Peyer's patch (tissue), 4 donors: ENCODE measurements around the gene ARFGAP3.

Source experiments
- CTCF ChIP-seq, 6 experiments: fragments of 450-650 bp in 4 of 6; fragments of 200-600 bp in 2 of 6; sonication (generic) in 1 of 6; IDR thresholded peaks; one replicate each; pipeline ENCODE4 v1.5.1; 2017 to 2019; ENCODE audit warnings: antibody characterized with exemption in 6 of 6, mild to moderate bottlenecking in 3 of 6, moderate library complexity in 1 of 6
- POLR2A ChIP-seq, 2 donors: fragments of 450-650 bp; IDR thresholded peaks; one replicate each; pipeline ENCODE4 v1.5.1; 2017; ENCODE audit warnings: antibody characterized with exemption in 2 of 2, mild to moderate bottlenecking in 2 of 2, moderate library complexity in 2 of 2

GRCh38 chr22:42788466-42788865 lies 68.6 kb downstream of the ARFGAP3 start:
- TF ChIP-seq CTCF (IDR thresholded peaks at IDR 0.05), result no peak
- no peak for TF ChIP-seq POLR2A (IDR thresholded peaks at IDR 0.05)
